Lung (tissue), 12 donors: ENCODE data around the gene ERVK3-1. TPM values are rescaled to one million over a fixed set of nuclear protein-coding genes. Genes with fewer than 3 reads are reported as not detected.
A peak's percentile ranks its signal among the peaks of the same experiment; 100 is the strongest.

ENCODE experiments used
- ATAC-seq: fragments of 200-7000 bp; cut with Tn5 transposase; one replicate; pipeline ENCODE4 v1.9.1; 2020; ENCODE audit warnings: moderate number of reproducible peaks; ENCODE audit not compliant: insufficient read depth, low FRiP score
- DNase-seq, 3 donors: peaks; one replicate each; pipeline ENCODE4 v3.0.0-alpha.2; 2013 to 2017
- H3K27ac ChIP-seq, 2 donors: one replicate each; pipeline ENCODE4 v1.5.1; 2013; ENCODE audit warnings: mild to moderate bottlenecking in 2 of 2, moderate library complexity in 2 of 2, control low read depth in 1 of 2, inconsistent platforms in 1 of 2, low read depth in 1 of 2, low read length in 1 of 2
- H3K27me3 ChIP-seq, 3 donors: one replicate each; pipeline ENCODE4 v1.5.1; 2013; ENCODE audit warnings: low read length in 2 of 3; ENCODE audit not compliant: control insufficient read depth in 3 of 3, insufficient read depth in 3 of 3
- H3K36me3 ChIP-seq, 4 donors: one replicate each; pipeline ENCODE4 v1.5.1; 2013; ENCODE audit warnings: low read length in 4 of 4, mild to moderate bottlenecking in 1 of 4, moderate library complexity in 1 of 4; ENCODE audit not compliant: control insufficient read depth in 4 of 4, insufficient read depth in 4 of 4
- H3K4me1 ChIP-seq, 5 donors: one replicate each; pipeline ENCODE4 v1.5.1; 2013; ENCODE audit warnings: low read length in 5 of 5, mild to moderate bottlenecking in 2 of 5, moderate library complexity in 1 of 5; ENCODE audit not compliant: control insufficient read depth in 5 of 5, insufficient read depth in 5 of 5
- H3K4me3 ChIP-seq: one replicate; pipeline ENCODE4 v1.5.1; 2013; ENCODE audit warnings: mild to moderate bottlenecking, control low read depth, moderate library complexity
- H3K9ac ChIP-seq, 2 donors: one replicate each; pipeline ENCODE4 v1.5.1; 2013; ENCODE audit warnings: low read length in 2 of 2, control low read depth in 1 of 2; ENCODE audit not compliant: insufficient read depth in 1 of 2
- H3K9me3 ChIP-seq, 4 donors: one replicate each; pipeline ENCODE4 v1.5.1; 2013; ENCODE audit warnings: low read length in 3 of 4, mild to moderate bottlenecking in 1 of 4, moderate library complexity in 1 of 4; ENCODE audit not compliant: control insufficient read depth in 4 of 4, insufficient read depth in 3 of 4
- CTCF ChIP-seq: IDR thresholded peaks from 2 replicates; pipeline ENCODE4 v1.5.1; 2012; ENCODE audit warnings: mild to moderate bottlenecking; ENCODE audit errors: control extremely low read depth, extremely low read depth
- WGBS, 2 donors: extraction: QIAGEN DNeasy Blood & Tissue Kit; methylation state at CpG; one replicate each; pipeline ENCODE4 v1.1.7; 2013; 5-methylcytosine and 5-hydroxymethylcytosine counted together
- polyA plus RNA-seq, 2 donors: library from polyadenylated mRNA; stranded (reverse); fragments of 200-250 nt; gene quantifications; one replicate each; pipeline ENCODE4 v1.2.1, GENCODE V29; 2013
- total RNA-seq, 2 donors: library from RNA; depleted of rRNA in 1 of 2; stranded (reverse); fragments of >200 nt in 1 of 2; gene quantifications; one replicate each; pipeline ENCODE4 v1.2.1, GENCODE V29; 2014 to 2021
- donor health status: control.
- donor health status: control.
- donor health status: Bipolar disorder and iron deficiency.
- donor health status: healthy.
- donor health status: DM: yes; HTN: yes; CAD: no.

ERVK3-1 gene
- total and polyA plus RNA-seq, 4 donors: 31.8 to 58.8 (median 38.1) TPM

GRCh38 chr19:58311345-58311865 lies 6.2 kb downstream of the ERVK3-1 start:
- Histone ChIP-seq H3K36me3 (peaks cover 33 to 52% (median 38%) of the 10 kb centered on the region in 4 donors), H3K27me3 (no peaks in the 10 kb centered on the region), H3K4me3 (no peak overlapping the region), H3K9ac (no peak overlapping the region), H3K9me3 (peaks cover 0 to 3% (median 0%) of the 10 kb centered on the region in 4 donors), H3K27ac (no peak overlapping the region), H3K4me1 (peaks cover 0 to 2% (median under 1%) of the 10 kb centered on the region in 5 donors)
- WGBS, 2 donors: 93% methylated on average over 7 of the region's 7 CpGs
- ATAC-seq: no peak
- DNase-seq: no peak
- TF ChIP-seq CTCF: no peak

- Histone ChIP-seq H3K4me3 (no peak overlapping the region), H3K4me1 (peaks cover 0 to 1% (median 0%) of the 10 kb centered on the region in 5 donors), H3K27ac (no peak overlapping the region), H3K36me3 (peaks cover 23 to 33% (median 28%) of the 10 kb centered on the region in 4 donors), H3K9me3 (peaks cover 0 to 3% (median 0%) of the 10 kb centered on the region in 4 donors), H3K27me3 (no peaks in the 10 kb centered on the region), H3K9ac (no peak overlapping the region)
- WGBS, 2 donors: 95 to 96% methylated on average over 2 of the region's 2 CpGs
- no peak for ATAC-seq
- no peak for DNase-seq
- TF ChIP-seq CTCF: no peak
Measured at GRCh38 chr19:58315580-58315979, 10.4 kb downstream of the ERVK3-1 start.

GRCh38 chr19:58317476-58318072 lies 12.4 kb downstream of the ERVK3-1 start:
- H3K27ac ChIP-seq: no peak overlapping the region
- no peak overlapping the region for H3K4me3 ChIP-seq
- H3K27me3 ChIP-seq: no peaks in the 10 kb centered on the region
- TF ChIP-seq CTCF: no peak
- peak; percentile 30 to 74 (median 50) for DNase-seq
- no peak overlapping the region for H3K9ac ChIP-seq
- no peak for ATAC-seq
- peaks cover 16 to 21% (median 19%) of the 10 kb centered on the region in 4 donors for H3K36me3 ChIP-seq
- no peaks in the 10 kb centered on the region for H3K4me1 ChIP-seq
- WGBS, 2 donors: 67 to 72% methylated on average over 7 of the region's 7 CpGs
- H3K9me3 ChIP-seq: peaks cover 0 to 2% (median 0%) of the 10 kb centered on the region in 4 donors

GRCh38 chr19:58318297-58318696 lies 13.1 kb downstream of the ERVK3-1 start:
- Histone ChIP-seq H3K9me3 (peaks cover 0 to 2% (median 0%) of the 10 kb centered on the region in 4 donors), H3K4me3 (no peak overlapping the region), H3K27me3 (no peaks in the 10 kb centered on the region), H3K36me3 (peaks cover 12 to 16% (median 15%) of the 10 kb centered on the region in 4 donors), H3K27ac (no peak overlapping the region), H3K9ac (no peak overlapping the region), H3K4me1 (no peaks in the 10 kb centered on the region)
- 82 to 87% methylated on average over 4 of the region's 4 CpGs for WGBS, 2 donors
- ATAC-seq (no peak), DNase-seq (no peak)
- no peak for TF ChIP-seq CTCF
